ENCODE measurements around the gene KRTAP13-4. TPM values are rescaled to one million over a fixed set of nuclear protein-coding genes. Genes with fewer than 3 reads are reported as not detected.

Gene KRTAP13-4
- total and polyA plus RNA-seq, 9 donors = not detected

- 96% methylated on average over 4 of the region's 7 CpGs for WGBS (ENCODE audit: insufficient coverage)
- no peaks in the 10 kb centered on the region for H3K4me1 ChIP-seq (ENCODE audit: control insufficient read depth, insufficient read depth, low read length)
- no peaks in the 10 kb centered on the region for H3K36me3 ChIP-seq (ENCODE audit: control insufficient read depth, insufficient read depth, low read length)
- H3K27me3 ChIP-seq (ENCODE audit: control insufficient read depth, insufficient read depth, low read length) = no peaks in the 10 kb centered on the region
- no peak for DNase-seq
- H3K27ac ChIP-seq (ENCODE audit: low read length) = no peak within 1 kb of the TSS
- H3K4me3 ChIP-seq (ENCODE audit: low read length) = no peak within 1 kb of the TSS
- H3K9me3 ChIP-seq (replicated peaks; ENCODE audit: control insufficient read depth, low read depth, low read length) = no peaks in the 10 kb centered on the region
Observed at GRCh38 chr21:30480145-30480544, 50.1 kb downstream of the KRTAP13-4 start, which contains the start of gene KRTAP19-1. Gene KRTAP19-1 (minus strand): TSS chr21:30480367. CDS start chr21:30480317, 50 bp downstream.

Other genes starting within 250 kb of the KRTAP13-4 start
- not detected for gene CLDN8, start 214.1 kb upstream of the KRTAP13-4 start, total RNA-seq
- 1 to 10 TPM in 1 of 8 donors, under 1 TPM in 1, not detected in 6; 0.19 to 2.5 TPM for gene CLDN8, start 214.1 kb upstream of the KRTAP13-4 start, polyA plus RNA-seq (ENCODE audit: insufficient read depth in 1 of 8, insufficient read length in 8 of 8, low replicate concordance in 1 of 8)
- not detected for gene KRTAP24-1, start 147.3 kb upstream of the KRTAP13-4 start, total RNA-seq
- gene KRTAP24-1, start 147.3 kb upstream of the KRTAP13-4 start, polyA plus RNA-seq (ENCODE audit: insufficient read depth in 1 of 8, insufficient read length in 8 of 8, low replicate concordance in 1 of 8) = not detected
- gene KRTAP25-1, start 140.7 kb upstream of the KRTAP13-4 start, total RNA-seq = not detected
- gene KRTAP25-1, start 140.7 kb upstream of the KRTAP13-4 start, polyA plus RNA-seq (ENCODE audit: insufficient read depth in 1 of 8, insufficient read length in 8 of 8, low replicate concordance in 1 of 8) = not detected
- not detected for gene KRTAP26-1, start 109.9 kb upstream of the KRTAP13-4 start, total RNA-seq
- not detected for gene KRTAP26-1, start 109.9 kb upstream of the KRTAP13-4 start, polyA plus RNA-seq (ENCODE audit: insufficient read depth in 1 of 8, insufficient read length in 8 of 8, low replicate concordance in 1 of 8)
- not detected for gene KRTAP27-1, start 92.5 kb upstream of the KRTAP13-4 start, total RNA-seq
- not detected for gene KRTAP27-1, start 92.5 kb upstream of the KRTAP13-4 start, polyA plus RNA-seq (ENCODE audit: insufficient read depth in 1 of 8, insufficient read length in 8 of 8, low replicate concordance in 1 of 8)
- gene KRTAP23-1, start 81.6 kb upstream of the KRTAP13-4 start, total RNA-seq = not detected
- gene KRTAP23-1, start 81.6 kb upstream of the KRTAP13-4 start, polyA plus RNA-seq (ENCODE audit: insufficient read depth in 1 of 8, insufficient read length in 8 of 8, low replicate concordance in 1 of 8) = under 1 TPM in 1 of 8 donors, not detected in 7; 0.69 TPM
- gene KRTAP13-2, start 57.9 kb upstream of the KRTAP13-4 start, total RNA-seq = not detected
- not detected for gene KRTAP13-2, start 57.9 kb upstream of the KRTAP13-4 start, polyA plus RNA-seq (ENCODE audit: insufficient read depth in 1 of 8, insufficient read length in 8 of 8, low replicate concordance in 1 of 8)
- not detected for gene KRTAP13-1, start 34.2 kb upstream of the KRTAP13-4 start, total RNA-seq
- not detected for gene KRTAP13-1, start 34.2 kb upstream of the KRTAP13-4 start, polyA plus RNA-seq (ENCODE audit: insufficient read depth in 1 of 8, insufficient read length in 8 of 8, low replicate concordance in 1 of 8)
- not detected for gene KRTAP13-3, start 4.3 kb upstream of the KRTAP13-4 start, total RNA-seq
- gene KRTAP13-3, start 4.3 kb upstream of the KRTAP13-4 start, polyA plus RNA-seq (ENCODE audit: insufficient read depth in 1 of 8, insufficient read length in 8 of 8, low replicate concordance in 1 of 8) = not detected
- gene KRTAP15-1, start 10.1 kb downstream of the KRTAP13-4 start, total RNA-seq = not detected
- not detected for gene KRTAP15-1, start 10.1 kb downstream of the KRTAP13-4 start, polyA plus RNA-seq (ENCODE audit: insufficient read depth in 1 of 8, insufficient read length in 8 of 8, low replicate concordance in 1 of 8)
- gene KRTAP19-1, start 50.1 kb downstream of the KRTAP13-4 start, total RNA-seq = not detected
- not detected for gene KRTAP19-1, start 50.1 kb downstream of the KRTAP13-4 start, polyA plus RNA-seq (ENCODE audit: insufficient read depth in 1 of 8, insufficient read length in 8 of 8, low replicate concordance in 1 of 8)
- not detected for gene KRTAP19-2, start 57.2 kb downstream of the KRTAP13-4 start, total RNA-seq
- not detected for gene KRTAP19-2, start 57.2 kb downstream of the KRTAP13-4 start, polyA plus RNA-seq (ENCODE audit: insufficient read depth in 1 of 8, insufficient read length in 8 of 8, low replicate concordance in 1 of 8)
- not detected for gene KRTAP19-3, start 61.8 kb downstream of the KRTAP13-4 start, total RNA-seq
- not detected for gene KRTAP19-3, start 61.8 kb downstream of the KRTAP13-4 start, polyA plus RNA-seq (ENCODE audit: insufficient read depth in 1 of 8, insufficient read length in 8 of 8, low replicate concordance in 1 of 8)
- not detected for gene KRTAP19-4, start 66.9 kb downstream of the KRTAP13-4 start, total RNA-seq
- gene KRTAP19-4, start 66.9 kb downstream of the KRTAP13-4 start, polyA plus RNA-seq (ENCODE audit: insufficient read depth in 1 of 8, insufficient read length in 8 of 8, low replicate concordance in 1 of 8) = not detected
- not detected for gene KRTAP19-5, start 71.9 kb downstream of the KRTAP13-4 start, total RNA-seq
- not detected for gene KRTAP19-5, start 71.9 kb downstream of the KRTAP13-4 start, polyA plus RNA-seq (ENCODE audit: insufficient read depth in 1 of 8, insufficient read length in 8 of 8, low replicate concordance in 1 of 8)
- gene KRTAP19-6, start 111.6 kb downstream of the KRTAP13-4 start, total RNA-seq = not detected
- gene KRTAP19-6, start 111.6 kb downstream of the KRTAP13-4 start, polyA plus RNA-seq (ENCODE audit: insufficient read depth in 1 of 8, insufficient read length in 8 of 8, low replicate concordance in 1 of 8) = not detected
- not detected for gene KRTAP19-7, start 131.1 kb downstream of the KRTAP13-4 start, total RNA-seq
- not detected for gene KRTAP19-7, start 131.1 kb downstream of the KRTAP13-4 start, polyA plus RNA-seq (ENCODE audit: insufficient read depth in 1 of 8, insufficient read length in 8 of 8, low replicate concordance in 1 of 8)
- not detected for gene KRTAP22-2, start 160.2 kb downstream of the KRTAP13-4 start, total RNA-seq
- gene KRTAP22-2, start 160.2 kb downstream of the KRTAP13-4 start, polyA plus RNA-seq (ENCODE audit: insufficient read depth in 1 of 8, insufficient read length in 8 of 8, low replicate concordance in 1 of 8) = not detected
- gene KRTAP6-3, start 162.2 kb downstream of the KRTAP13-4 start, total RNA-seq = not detected
- not detected for gene KRTAP6-3, start 162.2 kb downstream of the KRTAP13-4 start, polyA plus RNA-seq (ENCODE audit: insufficient read depth in 1 of 8, insufficient read length in 8 of 8, low replicate concordance in 1 of 8)
- gene KRTAP6-2, start 168.7 kb downstream of the KRTAP13-4 start, total RNA-seq = not detected
- not detected for gene KRTAP6-2, start 168.7 kb downstream of the KRTAP13-4 start, polyA plus RNA-seq (ENCODE audit: insufficient read depth in 1 of 8, insufficient read length in 8 of 8, low replicate concordance in 1 of 8)
- gene KRTAP22-1, start 170.9 kb downstream of the KRTAP13-4 start, total RNA-seq = not detected
- gene KRTAP22-1, start 170.9 kb downstream of the KRTAP13-4 start, polyA plus RNA-seq (ENCODE audit: insufficient read depth in 1 of 8, insufficient read length in 8 of 8, low replicate concordance in 1 of 8) = not detected
- gene KRTAP6-1, start 183.7 kb downstream of the KRTAP13-4 start, total RNA-seq = not detected
- gene KRTAP6-1, start 183.7 kb downstream of the KRTAP13-4 start, polyA plus RNA-seq (ENCODE audit: insufficient read depth in 1 of 8, insufficient read length in 8 of 8, low replicate concordance in 1 of 8) = not detected
- not detected for gene KRTAP20-1, start 186.2 kb downstream of the KRTAP13-4 start, total RNA-seq
- not detected for gene KRTAP20-1, start 186.2 kb downstream of the KRTAP13-4 start, polyA plus RNA-seq (ENCODE audit: insufficient read depth in 1 of 8, insufficient read length in 8 of 8, low replicate concordance in 1 of 8)
- not detected for gene KRTAP20-4, start 190.4 kb downstream of the KRTAP13-4 start, total RNA-seq
- not detected for gene KRTAP20-4, start 190.4 kb downstream of the KRTAP13-4 start, polyA plus RNA-seq (ENCODE audit: insufficient read depth in 1 of 8, insufficient read length in 8 of 8, low replicate concordance in 1 of 8)
- gene KRTAP20-2, start 205.0 kb downstream of the KRTAP13-4 start, total RNA-seq = not detected
- not detected for gene KRTAP20-2, start 205.0 kb downstream of the KRTAP13-4 start, polyA plus RNA-seq (ENCODE audit: insufficient read depth in 1 of 8, insufficient read length in 8 of 8, low replicate concordance in 1 of 8)
- gene KRTAP20-3, start 212.6 kb downstream of the KRTAP13-4 start, total RNA-seq = not detected
- not detected for gene KRTAP20-3, start 212.6 kb downstream of the KRTAP13-4 start, polyA plus RNA-seq (ENCODE audit: insufficient read depth in 1 of 8, insufficient read length in 8 of 8, low replicate concordance in 1 of 8)